Panc1 (cell line): ENCODE measurements around the gene SV2C. TPM values are rescaled to one million over a fixed set of nuclear protein-coding genes. Genes with fewer than 3 reads are reported as not detected.

ENCODE experiments used
- ATAC-seq: fragments of 200-7000 bp; cut with Tn5 transposase; 2 replicates; pipeline ENCODE4 v1.9.1; 2020; ENCODE audit warnings: mild to moderate bottlenecking, moderate library complexity
- BruUV-seq: library from RNA; stranded (reverse); fragments of 400-500 nt; replicated peaks from 2 replicates; lab custom pipeline; 2021; lab: Mats Ljungman, UMichigan
- CTCF ChIA-PET: fragments of 300-600 bp; sonication (Branson Sonifier 250); formaldehyde crosslinking; loops from one replicate; lab custom pipeline; 2022; ENCODE audit warnings: antibody characterized with exemption; lab: Charles Lee
- POLR2A ChIA-PET: fragments of 300-600 bp; sonication (Branson Sonifier 250); formaldehyde crosslinking; loops from one replicate; lab custom pipeline; 2022; ENCODE audit warnings: antibody characterized with exemption; lab: Charles Lee
- DNase-seq: peaks from one replicate; pipeline ENCODE4 v3.0.0-alpha.2; 2010; ENCODE audit warnings: low read depth, low spot score
- H3K27ac ChIP-seq: 2 replicates; pipeline ENCODE4 v1.5.1; 2011; ENCODE audit warnings: mild to moderate bottlenecking, low read length, inconsistent platforms
- H3K27me3 ChIP-seq: fragments of 200-500 bp; sonication (Bioruptor generic); 2 replicates; pipeline ENCODE4 v1.6.0; 2014; ENCODE audit warnings: low read length, inconsistent platforms; ENCODE audit not compliant: control insufficient read depth, insufficient read depth
- H3K36me3 ChIP-seq: fragments of 200-500 bp; sonication (Bioruptor generic); 2 replicates; pipeline ENCODE4 v1.5.1; 2014; ENCODE audit warnings: inconsistent platforms, mild to moderate bottlenecking, low read length, moderate library complexity; ENCODE audit not compliant: control insufficient read depth, insufficient read depth
- H3K4me1 ChIP-seq: 2 replicates; pipeline ENCODE4 v1.5.1; 2011; ENCODE audit warnings: inconsistent platforms, mild to moderate bottlenecking, low read length, moderate library complexity; ENCODE audit not compliant: control insufficient read depth, insufficient read depth
- H3K4me3 ChIP-seq, 2 experiments: 2 replicates each; pipeline ENCODE4 v1.5.1; 2011 to 2012; ENCODE audit warnings: low read depth in 2 of 2, low read length in 2 of 2, mild to moderate bottlenecking in 2 of 2, inconsistent platforms in 1 of 2, moderate library complexity in 1 of 2
- H3K9me3 ChIP-seq: fragments of 200-500 bp; sonication (Bioruptor generic); 2 replicates; pipeline ENCODE4 v1.5.1; 2014; ENCODE audit warnings: low read depth, mild to moderate bottlenecking, inconsistent platforms, low read length, moderate library complexity; ENCODE audit not compliant: control insufficient read depth, insufficient read depth
- CTCF ChIP-seq: fragments of 450-650 bp; IDR thresholded peaks from 2 replicates; pipeline ENCODE4 v1.5.1; 2017; ENCODE audit warnings: mild to moderate bottlenecking
- POLR2AphosphoS5 ChIP-seq: IDR thresholded peaks from 2 replicates; pipeline ENCODE4 v1.6.1; 2012; ENCODE audit warnings: mild to moderate bottlenecking, low read depth, low read length, moderate library complexity
- REST ChIP-seq, 2 experiments: IDR thresholded peaks; 2 replicates each; pipeline ENCODE4 v1.6.1; 2011 to 2012; ENCODE audit warnings: low read depth in 2 of 2, control low read depth in 1 of 2, low read length in 1 of 2, mild to moderate bottlenecking in 1 of 2, moderate library complexity in 1 of 2; ENCODE audit not compliant: insufficient read depth in 1 of 2
- SIN3A ChIP-seq: IDR thresholded peaks from 2 replicates; pipeline ENCODE4 v1.6.1; 2012; ENCODE audit warnings: low read depth, mild to moderate bottlenecking, low read length, moderate library complexity, borderline replicate concordance; ENCODE audit not compliant: insufficient read depth
- TCF7L2 ChIP-seq: IDR thresholded peaks from 2 replicates; pipeline ENCODE4 v1.6.1; 2011; ENCODE audit warnings: mild to moderate bottlenecking, low read depth, low read length, inconsistent platforms
- in situ Hi-C: cut with HindIII; loops from 2 replicates; pipeline ENCODE4 v1.10.0; 2016; ENCODE audit warnings: low sequenced_read_pairs, low pct_unique_long_range_greater_than_20kb
- intact Hi-C: fragments of 100-400 bp; cut with micrococcal nuclease; formaldehyde crosslinking; loops from one replicate; pipeline ENCODE4 v1.10.0; 2022; ENCODE audit not compliant: unreplicated experiment
- total RNA-seq: library from RNA; stranded (reverse); gene quantifications from one replicate; pipeline ENCODE4 v1.2.1, GENCODE V29; 2021; ENCODE audit not compliant: unreplicated experiment

SV2C gene
- total RNA-seq, 1 experiment from 2014 or later: not detected

GRCh38 chr5:76050134-76050533 lies 33.0 kb upstream of the SV2C start:
- ATAC-seq (no peak), DNase-seq (no peak)
- Histone ChIP-seq H3K36me3 (no peaks in the 10 kb centered on the region), H3K27ac (no peak overlapping the region), H3K4me1 (no peaks in the 10 kb centered on the region), H3K27me3 (no peaks in the 10 kb centered on the region), H3K9me3 (no peaks in the 10 kb centered on the region), H3K4me3 (no peak overlapping the region)
- in situ Hi-C loops: no loop called here
- BruUV-seq: no TSS peak
- intact Hi-C loops: no loop called here
- POLR2A ChIA-PET: no interaction called here
- TF ChIP-seq POLR2AphosphoS5 (no peak), CTCF (no peak), SIN3A (no peak), TCF7L2 (no peak), REST (IDR thresholded peaks at IDR 0.05; ENCODE audit: insufficient read depth in 1 of 2, low read depth in 2 of 2, low read length in 1 of 2) (no peak)
- CTCF ChIA-PET: no interaction called here

- no peaks in the 10 kb centered on the region for H3K4me1 ChIP-seq
- CTCF ChIA-PET: no interaction called here
- ATAC-seq: no peak
- DNase-seq: no peak
- peaks cover 10% of the 10 kb centered on the region for H3K27me3 ChIP-seq
- in situ Hi-C loops (no loop called here), intact Hi-C loops (no loop called here)
- TF ChIP-seq SIN3A: no peak
- no peak for TF ChIP-seq CTCF
- BruUV-seq: no TSS peak
- POLR2A ChIA-PET: no interaction called here
- H3K9me3 ChIP-seq: no peaks in the 10 kb centered on the region
- H3K36me3 ChIP-seq: no peaks in the 10 kb centered on the region
- no peak overlapping the region for H3K4me3 ChIP-seq
- no peak overlapping the region for H3K27ac ChIP-seq
Observed at GRCh38 chr5:76062502-76063041, 20.6 kb upstream of the SV2C start.
